C1 segment of cervical spinal cord (tissue), 14 donors: ENCODE data around the gene RPL14.
"Not testable (repeated sequence)": the region's sequence is repeated elsewhere in the genome, so short reads cannot be mapped to it uniquely, and the experiment has no call there.

Experiments
- DNase-seq, 14 donors: peaks; one replicate each; lab custom pipeline; 2025; lab: John Stamatoyannopoulos, UW

RPL14 gene

DNA sequence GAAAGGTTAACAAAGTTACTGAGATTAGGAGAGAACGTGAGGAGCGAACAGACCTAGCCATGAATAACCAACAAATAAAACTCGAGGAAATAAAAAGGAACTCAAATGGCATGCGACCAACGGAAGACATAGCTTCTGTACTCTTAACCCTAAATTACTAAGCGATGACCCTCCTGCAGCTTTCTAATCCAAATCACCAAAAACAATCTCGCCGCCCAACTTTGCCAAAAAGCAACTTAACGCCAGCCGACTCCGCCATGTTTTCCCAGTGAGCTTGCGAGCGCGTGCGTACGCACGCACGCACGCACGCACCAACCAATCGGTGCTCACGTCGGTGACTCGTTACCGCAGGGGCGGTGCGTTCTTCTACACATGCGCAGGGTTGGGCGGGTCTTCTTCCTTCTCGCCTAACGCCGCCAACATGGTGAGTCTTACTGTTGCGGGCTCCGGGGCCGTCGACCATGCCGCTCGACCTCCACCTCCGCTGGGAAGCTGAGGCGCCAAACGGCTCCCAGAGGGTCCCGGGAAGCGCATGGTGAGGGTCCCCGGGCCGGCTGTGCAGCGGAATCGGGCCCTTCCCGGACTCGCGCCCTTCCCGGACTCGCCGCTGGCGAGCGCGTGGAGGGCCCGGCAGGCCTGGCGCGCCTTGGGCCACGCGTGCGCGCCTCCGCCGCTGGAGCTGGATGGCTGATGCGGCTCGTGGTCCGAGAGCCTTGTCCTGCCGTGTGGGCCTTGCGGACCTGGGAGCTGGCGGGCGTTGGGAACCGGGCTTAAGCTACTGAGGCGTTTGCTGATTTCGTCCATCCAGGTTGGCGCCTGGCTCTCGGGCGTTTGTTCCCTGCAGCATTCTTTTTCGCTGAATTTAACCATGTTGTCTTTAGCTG lies at the start of gene RPL14:
Gene RPL14, plus strand, starts transcription at position 400 of the 884 bp plus-strand sequence. Its CDS starts 133 bp downstream, at position 533.
- DNase-seq: peak; percentile 54 to 95 (median 93)

DNA sequence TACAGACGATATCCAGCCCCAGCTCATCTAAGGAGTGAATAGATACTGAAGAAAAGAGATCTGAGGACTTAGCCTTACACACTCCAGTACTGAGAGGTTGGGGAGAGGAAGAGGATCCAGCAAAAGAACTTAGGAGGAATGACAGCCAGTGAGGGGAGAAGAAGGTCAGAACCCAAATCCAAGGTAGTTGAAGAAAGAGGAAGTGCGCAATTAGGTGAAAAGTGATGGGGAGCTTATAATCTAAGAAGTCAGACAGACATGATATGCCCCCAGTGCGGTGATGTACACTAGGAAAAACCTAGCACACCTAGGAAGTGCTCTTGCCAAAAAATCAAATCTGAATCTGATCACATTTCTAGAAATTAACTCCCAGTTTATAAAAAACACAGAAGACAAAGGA lies 49.5 kb upstream of the RPL14 start:
- no peak for DNase-seq

DNA sequence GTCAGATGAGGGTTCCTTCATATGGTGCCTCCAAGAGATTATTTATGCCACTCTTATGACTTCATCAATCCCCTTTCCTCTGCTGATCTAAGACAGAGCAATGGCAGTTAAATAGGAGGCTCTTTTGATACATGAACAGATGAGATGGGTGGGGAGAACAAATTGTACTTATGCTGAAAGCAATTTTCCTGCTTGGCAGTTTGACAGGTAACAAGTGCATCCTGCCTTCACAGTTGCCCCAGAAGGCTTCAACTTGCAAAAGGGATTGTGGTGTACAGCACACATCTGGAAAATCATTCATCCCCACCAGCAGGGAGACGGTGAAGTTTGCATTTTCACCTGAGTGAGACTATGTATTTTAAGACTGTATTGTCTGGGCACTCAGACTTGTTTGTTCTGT lies 42.9 kb upstream of the RPL14 start:
- no peak for DNase-seq

DNA sequence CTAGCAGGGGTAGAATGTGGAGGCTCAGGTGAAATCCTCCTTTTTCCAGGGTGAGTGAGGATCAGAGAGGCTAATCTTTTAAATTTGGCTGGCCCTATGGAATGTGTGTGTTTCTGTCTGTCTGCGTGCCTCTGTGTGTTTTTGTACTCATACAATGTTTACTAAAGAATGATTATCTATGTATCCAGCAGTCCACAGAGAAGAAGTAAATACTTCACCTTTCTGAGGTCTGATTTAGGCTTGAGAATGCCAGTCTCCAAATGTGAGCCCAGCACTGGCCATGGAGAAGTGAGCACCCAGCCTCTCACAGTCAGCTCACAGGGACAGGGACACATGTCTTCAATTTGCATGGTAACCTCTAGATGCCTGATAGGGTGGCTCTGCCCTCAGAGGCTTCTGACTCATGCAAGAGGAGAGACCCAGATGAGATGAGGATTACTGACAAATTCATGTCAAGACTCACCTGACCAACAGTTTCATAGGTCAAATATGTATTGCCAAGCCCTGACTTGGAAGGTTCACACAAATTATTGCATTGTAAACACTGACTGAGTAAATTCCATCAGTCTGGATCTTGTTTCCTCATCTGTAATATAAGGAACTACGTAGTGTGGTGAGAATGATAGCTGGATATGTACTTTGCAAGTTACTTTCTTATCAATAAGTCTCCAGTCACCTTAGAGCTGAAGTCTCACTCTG lies 39.1 kb upstream of the RPL14 start:
- DNase-seq: no peak

DNA sequence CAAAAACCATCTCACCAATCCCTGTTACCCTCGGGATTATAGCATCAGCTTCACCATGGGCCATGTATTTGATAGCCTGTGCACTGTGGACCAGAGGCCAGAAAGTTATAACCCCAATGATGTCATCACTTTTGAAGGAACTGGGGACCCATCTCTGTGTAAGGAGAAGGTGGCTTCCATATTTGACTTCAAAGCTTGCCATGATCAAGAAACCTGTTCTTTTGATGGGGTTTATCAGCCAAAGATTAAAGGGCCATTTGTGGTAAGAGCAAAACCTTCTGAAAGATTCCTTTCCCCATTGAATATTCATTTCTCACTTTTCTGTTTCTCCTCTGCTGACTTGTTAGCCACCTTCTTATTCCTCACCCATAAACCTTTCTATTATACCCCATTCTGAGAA lies 34.3 kb upstream of the RPL14 start:
- DNase-seq: no peak

DNA sequence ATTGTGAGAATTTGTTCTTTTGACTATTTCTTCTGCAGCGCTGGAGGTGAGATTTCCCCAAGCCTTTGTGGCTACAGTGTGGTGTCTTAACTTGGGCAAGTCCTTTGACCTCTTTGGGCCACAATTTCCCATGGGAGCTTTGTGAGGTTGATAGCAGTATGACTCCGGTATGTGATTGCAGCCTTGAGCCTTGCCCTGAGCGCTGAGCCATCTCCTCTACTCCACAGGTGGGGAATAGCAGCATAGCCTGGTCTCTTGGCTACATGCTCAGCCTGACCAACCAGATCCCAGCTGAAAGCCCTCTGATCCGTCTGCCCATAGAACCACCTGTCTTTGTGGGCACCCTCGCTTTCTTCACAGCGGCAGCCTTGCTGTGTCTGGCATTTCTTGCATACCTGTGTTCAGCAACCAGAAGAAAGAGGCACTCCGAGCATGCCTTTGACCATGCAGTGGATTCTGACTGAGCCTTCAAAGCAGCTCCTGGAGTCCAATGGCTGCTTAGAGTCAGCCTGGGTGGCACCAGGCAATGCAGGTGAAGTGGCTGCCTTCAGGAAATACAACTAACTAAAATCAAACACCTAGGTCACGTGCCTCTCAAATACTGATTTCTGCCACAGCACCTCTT lies 30.0 kb upstream of the RPL14 start:
- DNase-seq: no peak

DNA sequence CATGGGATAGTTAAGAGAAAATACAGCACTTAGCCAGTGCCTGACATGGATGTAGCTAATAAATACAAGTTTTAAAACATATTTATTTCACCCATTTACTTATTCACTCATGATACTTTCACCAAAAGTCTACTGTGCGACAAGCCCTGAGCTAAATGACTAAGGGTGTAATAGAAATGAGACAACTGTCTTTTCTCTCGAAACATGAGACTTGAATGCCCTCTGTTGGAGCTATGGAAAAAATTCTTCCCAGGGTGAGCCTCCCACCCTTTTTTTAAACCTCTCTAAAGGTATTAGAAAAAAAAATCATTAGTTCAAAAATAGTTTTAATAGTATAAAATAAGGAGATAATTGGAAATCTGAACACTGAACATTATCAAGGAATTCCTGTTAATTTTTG lies 24.3 kb upstream of the RPL14 start:
- DNase-seq: no peak

DNA sequence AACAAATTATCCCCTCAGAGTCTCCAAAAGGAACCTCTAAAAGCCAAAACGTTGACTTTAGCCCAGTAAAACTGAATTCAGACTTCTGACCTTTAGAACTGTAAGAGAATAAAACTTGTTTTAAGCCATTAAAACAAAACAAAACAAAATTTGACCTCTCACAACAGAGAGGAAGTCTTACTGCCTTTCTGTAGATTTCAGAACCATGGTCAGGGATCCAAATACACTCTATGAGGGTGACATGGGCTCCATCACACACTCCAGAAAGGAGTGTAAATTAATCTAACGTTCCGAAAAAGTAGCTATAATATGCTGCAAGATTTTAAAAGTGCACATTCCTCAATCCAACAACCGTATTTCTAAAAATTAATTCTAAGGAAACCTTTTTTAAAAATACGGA lies 19.2 kb upstream of the RPL14 start:
- DNase-seq: no peak

DNA sequence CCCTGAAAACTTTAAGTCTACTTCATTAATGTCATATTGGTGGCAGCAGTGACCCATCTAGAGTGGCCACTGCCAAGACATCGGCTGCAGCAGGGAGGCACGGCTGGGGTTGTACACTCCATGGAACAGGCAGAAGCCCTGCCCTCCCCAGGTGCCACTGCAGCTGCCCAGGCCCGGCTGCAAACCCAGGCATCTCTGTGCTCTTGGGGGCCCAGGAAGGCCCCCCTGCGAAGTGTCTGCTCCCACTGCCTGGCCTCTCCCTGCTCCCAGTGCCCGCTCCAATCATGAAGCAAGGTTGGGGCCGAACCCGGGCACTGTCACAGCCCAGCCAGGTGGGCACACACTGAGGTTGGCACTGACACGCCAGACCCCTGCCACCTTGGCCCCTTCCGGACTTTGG lies 12.1 kb upstream of the RPL14 start:
- DNase-seq: no peak

DNA sequence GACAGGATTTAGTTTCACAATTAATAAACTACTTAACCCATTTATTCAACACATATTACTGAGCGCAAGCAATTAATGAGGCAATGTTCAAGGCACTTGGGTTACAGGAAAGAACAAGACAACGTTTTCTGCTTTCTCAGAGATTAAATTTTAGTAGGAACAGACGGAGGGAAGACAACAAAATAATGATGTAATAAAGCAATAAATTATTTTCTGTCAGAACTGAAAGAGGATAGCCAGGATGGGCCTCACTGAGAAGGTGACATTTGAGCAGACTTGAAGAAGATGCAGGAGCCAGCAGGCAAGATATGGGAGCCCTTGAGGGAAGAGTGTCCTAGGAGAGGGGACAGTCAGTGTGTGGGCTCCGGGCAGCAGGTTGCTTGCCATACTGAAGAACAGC lies 11.3 kb upstream of the RPL14 start:
- no peak for DNase-seq

DNA sequence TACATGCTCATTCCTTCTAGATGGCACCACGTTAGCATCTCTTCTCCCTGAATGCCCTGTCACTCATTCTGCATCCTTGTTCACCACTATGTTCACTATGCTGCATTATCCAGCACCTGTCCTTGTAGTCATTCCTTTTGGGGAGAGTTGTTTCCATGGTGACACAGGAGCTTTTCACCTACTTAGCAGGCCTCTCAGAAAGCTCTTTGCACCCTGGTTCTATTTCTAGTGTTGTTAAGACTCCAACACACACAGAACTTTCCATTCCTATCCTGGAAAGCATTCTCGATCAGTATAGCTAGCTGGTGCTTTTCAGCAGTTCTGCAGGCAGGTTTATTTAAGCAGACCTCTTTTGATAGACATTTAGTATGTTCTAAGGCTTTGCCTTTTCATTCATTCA lies 6.7 kb upstream of the RPL14 start:
- DNase-seq: no peak

DNA sequence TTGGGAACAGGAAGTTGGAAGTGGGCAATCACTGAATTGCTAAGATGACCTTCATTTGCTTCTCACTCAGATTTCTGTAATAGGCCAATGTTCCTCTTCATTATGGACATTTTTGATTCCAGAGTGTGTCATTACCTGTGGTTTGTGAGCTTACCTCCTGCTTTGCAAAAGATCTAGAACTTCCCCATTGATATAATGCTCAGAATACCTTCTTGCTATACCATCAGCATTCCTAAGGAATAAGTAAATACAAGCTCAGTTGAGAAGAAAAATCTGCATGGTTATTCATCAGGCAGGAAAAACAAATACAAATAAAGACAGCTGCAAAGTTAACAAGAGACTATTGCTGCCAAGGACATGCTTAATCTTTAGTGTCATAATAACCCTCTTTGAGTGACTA lies 5.6 kb upstream of the RPL14 start:
- no peak for DNase-seq

DNA sequence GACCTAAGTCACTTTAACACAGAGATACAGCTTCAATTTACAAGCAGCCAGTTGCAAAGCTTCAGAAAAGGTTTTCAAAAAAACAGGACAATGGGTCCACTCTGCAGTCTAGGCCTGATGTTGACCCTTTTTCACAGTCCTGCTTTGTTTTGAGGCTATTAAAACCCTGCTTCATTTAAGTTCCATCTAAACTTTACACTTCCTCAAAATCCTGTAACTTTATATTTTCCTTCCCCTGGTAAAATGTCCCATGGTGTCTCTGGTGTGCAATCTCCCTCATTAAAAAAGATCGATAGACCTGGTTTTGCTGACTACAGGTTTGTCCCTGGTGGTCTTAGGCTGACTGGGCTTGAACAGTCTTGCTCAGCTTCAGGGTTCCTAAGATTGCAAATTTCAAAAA lies 5.1 kb upstream of the RPL14 start:
- no peak for DNase-seq

DNA sequence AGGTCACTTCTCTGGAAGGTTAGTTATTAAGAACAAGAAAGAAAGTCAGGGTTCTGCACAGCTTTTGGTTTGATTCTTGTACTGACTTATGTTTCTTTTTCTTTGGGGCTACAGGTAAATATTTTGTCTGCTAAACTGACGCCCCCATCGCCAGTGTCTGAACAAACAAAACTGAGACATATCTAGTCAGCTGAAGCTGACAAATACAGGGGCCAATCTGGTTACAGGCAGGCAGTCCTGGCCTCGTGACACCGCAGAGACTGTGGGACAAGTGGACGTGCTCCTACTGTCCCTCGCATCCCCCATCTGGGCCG lies 4.6 kb upstream of the RPL14 start:
- no peak for DNase-seq

DNA sequence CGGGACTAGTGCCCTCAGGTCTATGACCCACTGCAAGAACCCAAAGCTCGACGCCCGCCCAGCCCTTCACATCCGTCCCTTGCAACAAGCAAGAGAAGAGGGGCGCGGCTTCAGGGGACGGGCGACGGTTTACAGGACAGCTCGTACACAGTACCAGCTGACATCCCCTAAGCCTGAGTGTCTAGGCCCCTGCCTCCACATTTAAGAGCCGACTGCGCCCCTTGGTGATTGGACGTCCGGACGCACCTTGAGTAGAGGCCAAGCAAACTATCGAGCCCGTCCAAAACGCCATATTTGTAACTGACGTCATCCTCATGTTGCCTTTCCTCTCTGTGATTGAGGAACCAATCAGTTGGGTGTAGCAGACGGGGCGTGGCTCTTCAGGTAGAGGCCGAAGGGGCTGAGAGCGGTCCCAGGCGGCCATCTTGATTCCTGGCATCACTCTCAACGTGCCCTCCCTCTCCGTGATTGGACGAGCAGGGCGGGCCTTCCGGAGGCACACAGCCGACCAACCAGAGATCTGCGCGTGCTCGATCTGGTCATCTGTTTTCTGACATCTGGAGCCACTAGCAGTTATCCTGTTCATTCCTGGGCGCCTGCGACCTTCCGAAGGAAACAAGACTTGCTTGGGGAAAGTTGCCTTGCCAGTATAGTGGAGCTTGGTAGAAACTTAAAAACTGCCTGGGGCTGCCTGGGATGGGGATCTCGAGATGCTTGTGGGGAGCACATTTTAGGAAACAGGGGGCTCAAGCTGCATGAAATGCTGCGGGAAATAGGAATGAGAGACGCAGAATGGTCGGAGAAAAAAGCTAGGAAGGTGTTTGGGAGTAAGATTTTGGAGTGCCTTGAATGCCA lies 4.0 kb upstream of the RPL14 start:
- peak; percentile 70 to 99 (median 94) for DNase-seq

DNA sequence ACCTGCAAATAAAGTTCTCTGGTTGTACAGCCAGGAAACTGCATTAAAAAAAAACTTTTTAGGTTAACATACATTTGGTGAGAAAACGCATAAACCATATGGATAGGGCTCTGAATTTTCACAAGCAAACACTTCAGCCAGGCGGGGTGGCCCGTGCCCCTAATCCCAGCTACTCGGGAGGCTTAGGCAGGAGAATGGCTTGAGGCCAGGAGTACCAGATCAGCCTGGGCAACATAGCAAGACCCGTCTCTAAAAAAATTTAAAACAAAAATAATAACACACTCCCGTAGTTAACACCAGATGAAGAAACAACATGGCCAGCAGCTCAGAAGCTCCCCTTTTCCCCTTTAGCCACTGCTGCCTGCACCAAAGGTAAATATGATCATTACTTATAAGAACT lies 3.2 kb upstream of the RPL14 start:
- peak in 1 of 14 donors; percentile 9 for DNase-seq

DNA sequence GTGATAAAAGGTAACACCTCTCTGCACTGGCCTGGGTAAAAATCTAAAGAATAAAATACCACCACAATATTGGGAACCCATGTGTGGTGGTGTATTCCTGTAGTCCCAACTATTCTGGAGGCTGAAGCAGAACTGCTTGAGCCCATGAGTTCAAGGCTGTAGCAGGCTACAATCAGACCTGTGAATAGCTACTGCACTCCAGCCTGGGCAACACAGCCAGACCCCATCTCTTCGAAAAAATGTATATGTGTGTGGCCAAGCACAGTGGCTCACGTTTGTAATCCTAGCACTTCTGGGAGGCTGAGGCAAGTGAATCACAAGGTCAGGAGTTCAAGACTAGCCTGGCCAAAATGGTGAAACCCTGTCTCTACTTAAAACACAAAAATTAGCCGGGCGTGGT lies 1.8 kb upstream of the RPL14 start:
- no peak for DNase-seq

DNA sequence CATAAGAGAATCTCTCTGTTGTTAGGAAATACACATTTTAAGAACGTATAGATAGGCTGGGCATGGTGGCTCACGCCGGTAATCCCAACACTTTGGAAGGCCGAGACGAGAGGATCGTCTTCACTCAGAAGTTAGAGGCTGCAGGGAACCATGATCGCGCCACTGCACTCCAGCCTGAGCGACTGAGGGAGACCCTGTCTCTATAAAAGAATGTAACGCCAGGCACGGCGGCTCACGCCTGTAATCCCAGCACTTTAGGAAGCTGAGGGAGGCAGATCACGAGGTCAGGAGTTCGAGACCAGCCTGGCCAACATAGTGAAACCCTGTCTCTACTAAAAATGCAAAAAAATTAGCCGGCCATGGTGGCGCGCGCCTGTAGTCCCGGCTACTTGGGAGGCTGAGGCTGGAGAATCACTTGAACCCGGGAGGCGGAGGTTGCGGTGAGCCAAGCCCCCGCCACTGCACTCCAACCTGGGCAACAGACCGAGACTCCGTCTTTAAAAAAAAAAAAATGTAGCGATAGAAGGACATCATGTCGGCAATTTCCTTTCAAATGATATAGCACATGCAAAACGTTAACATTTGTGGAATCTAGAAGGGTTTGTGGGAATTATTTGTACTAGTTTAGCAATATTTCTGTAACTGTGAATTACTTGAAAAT lies 730 bp upstream of the RPL14 start:
- no peak for DNase-seq

DNA sequence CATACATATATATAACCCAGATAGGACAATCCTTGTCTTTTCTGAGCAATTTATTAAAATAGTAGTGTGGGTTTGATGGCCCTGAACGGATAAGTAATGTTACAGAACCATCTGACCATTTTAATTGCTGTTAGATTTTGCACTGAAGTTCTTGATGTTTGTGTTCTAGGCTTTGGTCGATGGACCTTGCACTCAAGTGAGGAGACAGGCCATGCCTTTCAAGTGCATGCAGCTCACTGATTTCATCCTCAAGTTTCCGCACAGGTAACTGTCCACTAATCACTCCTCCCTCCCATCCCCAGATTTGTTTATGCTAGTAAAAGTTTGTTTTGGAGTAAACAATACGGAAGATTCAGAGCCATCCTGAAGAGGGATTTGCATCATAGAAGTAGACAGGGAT lies 1.3 kb downstream of the RPL14 start:
- no peak for DNase-seq

DNA sequence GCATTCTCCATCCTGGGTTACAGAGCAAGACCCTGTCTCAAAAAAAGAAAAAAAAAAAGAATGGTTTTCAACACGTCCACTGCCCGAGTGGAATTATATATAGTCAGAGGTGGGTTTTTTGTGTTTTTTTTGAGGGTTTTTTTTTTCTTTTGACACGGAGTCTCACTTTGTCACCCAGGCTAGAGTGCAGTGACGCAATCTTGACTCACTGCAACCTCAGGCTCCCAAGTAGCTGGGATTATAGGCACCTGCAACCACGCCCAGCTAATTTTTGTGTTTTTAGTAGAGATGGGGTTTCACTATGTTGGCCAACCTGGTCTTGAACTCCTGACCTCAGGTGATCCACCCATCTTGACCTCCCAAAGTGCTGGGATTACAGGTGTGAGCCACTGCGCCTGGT lies 3.3 kb downstream of the RPL14 start:
- not testable (repeated sequence) for DNase-seq

DNA sequence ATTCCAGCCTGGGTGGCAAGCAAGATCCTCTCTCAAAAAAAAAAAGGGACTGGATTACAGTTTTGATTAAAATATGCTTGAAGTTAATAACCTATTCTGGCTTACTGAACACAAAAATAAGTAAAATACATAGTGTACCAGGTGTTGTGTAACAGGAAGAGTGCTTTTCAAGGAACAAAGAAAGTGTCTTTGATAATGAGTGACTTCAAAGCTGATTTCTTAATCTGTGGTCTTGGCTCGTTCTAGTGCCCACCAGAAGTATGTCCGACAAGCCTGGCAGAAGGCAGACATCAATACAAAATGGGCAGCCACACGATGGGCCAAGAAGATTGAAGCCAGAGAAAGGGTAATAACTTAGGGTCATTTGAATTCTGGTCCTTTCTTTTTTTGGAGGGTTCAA lies 4.0 kb downstream of the RPL14 start:
- DNase-seq: no peak
